Panc1 (cell line): Measurements from ENCODE around the gene PNKD.

Source experiments
- CTCF ChIP-seq: fragments of 450-650 bp; IDR thresholded peaks from 2 replicates; pipeline ENCODE4 v1.5.1; 2017; ENCODE audit warnings: mild to moderate bottlenecking
- POLR2AphosphoS5 ChIP-seq: IDR thresholded peaks from 2 replicates; pipeline ENCODE4 v1.6.1; 2012; ENCODE audit warnings: mild to moderate bottlenecking, low read depth, low read length, moderate library complexity
- REST ChIP-seq, 2 experiments: IDR thresholded peaks; 2 replicates each; pipeline ENCODE4 v1.6.1; 2011 to 2012; ENCODE audit warnings: low read depth in 2 of 2, control low read depth in 1 of 2, low read length in 1 of 2, mild to moderate bottlenecking in 1 of 2, moderate library complexity in 1 of 2; ENCODE audit not compliant: insufficient read depth in 1 of 2
- SIN3A ChIP-seq: IDR thresholded peaks from 2 replicates; pipeline ENCODE4 v1.6.1; 2012; ENCODE audit warnings: low read depth, mild to moderate bottlenecking, low read length, moderate library complexity, borderline replicate concordance; ENCODE audit not compliant: insufficient read depth

DNA sequence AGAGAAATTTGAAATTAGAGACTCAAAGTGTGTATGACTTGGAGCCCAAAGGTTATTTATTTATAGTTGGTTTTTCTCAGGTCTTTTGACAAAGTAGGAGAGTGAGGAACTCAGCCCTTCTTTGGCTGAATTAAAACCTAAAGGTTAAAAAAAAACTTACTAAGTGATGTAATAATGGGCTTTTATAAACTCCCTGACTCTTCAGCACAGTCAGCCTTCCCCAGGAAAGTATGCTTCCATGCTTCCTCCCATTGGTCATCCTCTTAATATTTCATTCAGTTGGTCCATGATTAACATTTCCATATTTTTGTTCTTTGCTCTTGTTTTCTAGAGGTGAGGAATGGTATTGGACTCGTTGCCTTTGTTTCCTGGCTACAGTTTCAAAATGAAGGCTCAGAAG is 46.1 kb upstream of the PNKD start:
- TF ChIP-seq CTCF (no peak), SIN3A (no peak), POLR2AphosphoS5 (no peak), REST (IDR thresholded peaks at IDR 0.05; ENCODE audit: insufficient read depth in 1 of 2, low read depth in 2 of 2, low read length in 1 of 2) (no peak)
